HG02943 (cell line): ENCODE measurements around the gene C1S.
A peak's percentile ranks its signal among the peaks of the same experiment; 100 is the strongest.
"Not testable (repeated sequence)": the region's sequence is repeated elsewhere in the genome, so short reads cannot be mapped to it uniquely, and the experiment has no call there.

Experiments used
- ATAC-seq: cut with Tn5 transposase; IDR thresholded peaks from one replicate; pipeline ENCODE4 v1.9.1; 2021; ENCODE audit warnings: mild to moderate bottlenecking, low read depth, moderate library complexity; ENCODE audit not compliant: unreplicated experiment

C1S gene

DNA sequence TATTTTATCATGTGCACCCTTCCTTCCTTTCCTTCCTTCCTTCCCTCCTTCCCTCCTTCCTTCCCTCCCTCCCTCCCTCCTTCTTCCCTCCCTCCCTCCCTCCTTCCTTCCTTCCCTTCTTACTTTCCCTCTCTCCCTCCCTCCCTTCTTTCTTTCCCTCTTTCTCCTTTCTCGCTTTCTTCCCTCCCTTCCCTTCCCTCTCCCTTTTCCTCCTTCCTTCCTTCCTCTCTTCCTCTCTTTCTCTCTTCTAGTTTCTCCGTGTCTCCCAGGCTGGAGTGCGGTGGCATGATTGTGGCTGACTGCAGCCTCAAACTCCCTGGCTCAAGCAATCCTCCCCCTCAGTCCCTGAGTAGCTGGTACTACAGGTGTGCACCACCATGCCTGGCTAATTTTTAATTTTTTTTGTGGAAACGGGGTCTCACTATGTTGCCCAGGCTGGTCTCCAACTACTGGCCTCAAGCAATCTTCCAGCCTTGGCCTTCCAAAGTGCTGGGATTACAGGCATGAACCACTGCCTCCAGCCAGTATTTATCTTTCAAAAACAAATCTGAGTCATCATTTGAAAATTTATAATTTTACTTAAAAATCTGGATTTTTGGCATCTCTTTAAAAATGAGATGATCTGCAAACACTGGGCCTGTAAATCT lies 40.7 kb downstream of the C1S start:
- no peak for ATAC-seq

GRCh38 chr12:7101694-7102131 lies 41.2 kb downstream of the C1S start:
- no peak for ATAC-seq

DNA sequence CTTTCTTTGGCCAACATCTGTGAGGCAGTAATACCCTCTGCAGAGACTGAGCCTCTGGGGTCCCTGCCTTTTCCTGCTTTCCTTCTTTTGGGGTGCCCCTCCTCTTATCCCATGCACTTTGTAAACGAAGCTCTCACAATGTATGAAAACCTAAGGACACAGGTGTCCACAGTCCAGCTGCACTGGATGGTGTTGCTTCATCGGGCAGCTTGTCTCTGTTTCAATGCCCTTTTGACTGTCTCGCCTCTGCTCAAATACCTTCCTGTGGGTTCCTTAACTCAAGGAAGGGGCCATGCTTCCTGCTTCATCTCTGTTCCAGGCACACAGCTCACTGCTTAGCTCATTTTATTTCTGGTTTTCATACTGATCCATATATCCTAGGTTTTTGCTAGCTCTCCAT lies 42.1 kb downstream of the C1S start:
- no peak for ATAC-seq

DNA sequence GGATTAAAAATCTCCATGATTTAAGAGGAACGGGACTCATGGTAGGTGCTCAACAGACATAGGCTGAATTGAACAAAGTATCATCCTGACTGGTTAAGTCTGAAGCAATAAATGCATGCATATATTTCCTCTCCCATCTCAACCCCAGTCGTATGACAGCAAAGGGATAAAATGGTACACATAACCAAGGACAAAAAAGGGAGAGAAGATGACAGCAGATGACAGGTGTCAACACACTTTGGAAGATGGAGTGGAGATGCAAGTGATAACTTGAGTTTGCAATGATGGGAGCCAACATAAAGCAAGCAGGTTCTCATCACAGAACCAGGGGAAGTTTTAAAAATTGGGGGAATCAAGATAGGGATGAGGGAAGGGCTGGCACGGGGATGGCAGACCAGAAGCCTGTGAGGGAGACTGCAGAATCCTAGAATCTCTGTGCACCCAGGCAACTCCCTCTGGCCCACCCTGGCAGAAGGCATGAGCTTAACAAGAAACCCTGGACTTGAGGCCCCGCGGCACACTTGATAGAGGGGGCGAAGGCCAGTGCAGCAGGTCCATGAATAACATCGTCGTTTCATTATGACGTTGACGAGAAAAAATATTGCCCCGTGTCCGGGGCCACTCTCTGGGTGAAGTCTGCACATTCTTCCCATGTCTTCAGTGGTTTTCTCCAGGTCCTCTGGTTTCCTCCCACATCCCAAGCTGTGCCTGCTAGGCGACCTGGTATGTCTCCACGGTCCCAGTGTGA lies 43.5 kb downstream of the C1S start:
- ATAC-seq = no peak

- no peak for ATAC-seq
Measured at GRCh38 chr12:7106082-7106481, 45.6 kb downstream of the C1S start.

DNA sequence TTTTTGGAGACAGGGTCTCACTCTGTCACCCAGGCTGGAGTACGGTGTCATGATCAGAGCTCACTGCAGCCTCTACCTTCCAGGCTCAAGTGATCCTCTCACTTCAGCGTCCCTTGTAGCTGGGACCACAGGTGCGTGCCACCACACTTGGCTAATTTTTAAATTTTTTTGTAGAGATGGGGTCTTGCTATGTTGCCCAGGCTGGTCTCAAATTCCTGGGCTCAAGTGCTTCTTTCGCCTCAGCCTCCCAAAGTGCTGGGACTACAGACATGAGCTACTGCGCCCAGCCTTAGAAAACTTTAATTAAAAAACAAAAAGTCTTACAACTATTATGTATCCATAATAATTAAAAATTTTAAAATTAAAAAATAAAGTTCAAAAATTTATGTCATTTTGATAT lies 46.7 kb downstream of the C1S start:
- ATAC-seq = not testable (repeated sequence)

- ATAC-seq = no peak
Measured at GRCh38 chr12:7107636-7108002, 47.1 kb downstream of the C1S start.

DNA sequence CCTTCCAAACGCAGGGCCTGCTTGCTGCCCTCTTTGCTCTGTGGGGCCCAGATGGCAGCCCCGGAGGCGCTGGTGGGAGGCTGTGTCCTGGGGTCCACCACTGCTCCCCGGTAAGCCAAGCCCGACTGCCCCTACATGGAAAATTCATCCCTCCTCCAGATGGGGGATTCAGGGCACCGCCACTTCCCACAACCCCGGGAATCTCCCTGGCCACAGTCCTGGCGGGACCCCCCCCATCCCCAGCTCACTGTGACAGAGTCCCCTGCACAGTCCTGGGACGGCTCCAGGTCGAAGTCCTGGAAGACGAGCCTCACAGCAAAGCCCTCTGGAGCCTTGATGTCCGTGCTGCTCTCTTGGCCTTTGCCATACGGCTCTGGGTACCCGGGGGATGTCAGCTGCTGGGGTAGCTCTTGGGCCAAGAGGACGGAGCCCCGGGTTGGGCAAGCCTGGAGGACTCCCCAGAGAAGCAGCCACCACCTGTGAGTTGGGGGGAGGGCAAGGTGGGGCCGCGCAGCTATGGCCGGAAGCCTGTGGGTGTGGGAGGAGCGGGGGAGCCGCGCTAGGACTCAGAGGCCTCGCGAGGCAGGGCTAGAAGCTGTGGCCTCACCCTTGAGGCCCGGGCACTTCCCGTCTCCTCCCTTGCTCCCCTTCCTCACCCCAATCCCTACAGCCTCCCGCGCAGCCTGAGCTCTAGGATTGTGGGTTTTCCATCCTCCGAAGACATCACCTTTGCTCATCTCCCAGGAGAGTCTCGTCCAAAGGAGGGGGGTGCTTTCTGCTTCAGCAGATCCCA lies 47.7 kb downstream of the C1S start:
- peak; percentile 79 for ATAC-seq

DNA sequence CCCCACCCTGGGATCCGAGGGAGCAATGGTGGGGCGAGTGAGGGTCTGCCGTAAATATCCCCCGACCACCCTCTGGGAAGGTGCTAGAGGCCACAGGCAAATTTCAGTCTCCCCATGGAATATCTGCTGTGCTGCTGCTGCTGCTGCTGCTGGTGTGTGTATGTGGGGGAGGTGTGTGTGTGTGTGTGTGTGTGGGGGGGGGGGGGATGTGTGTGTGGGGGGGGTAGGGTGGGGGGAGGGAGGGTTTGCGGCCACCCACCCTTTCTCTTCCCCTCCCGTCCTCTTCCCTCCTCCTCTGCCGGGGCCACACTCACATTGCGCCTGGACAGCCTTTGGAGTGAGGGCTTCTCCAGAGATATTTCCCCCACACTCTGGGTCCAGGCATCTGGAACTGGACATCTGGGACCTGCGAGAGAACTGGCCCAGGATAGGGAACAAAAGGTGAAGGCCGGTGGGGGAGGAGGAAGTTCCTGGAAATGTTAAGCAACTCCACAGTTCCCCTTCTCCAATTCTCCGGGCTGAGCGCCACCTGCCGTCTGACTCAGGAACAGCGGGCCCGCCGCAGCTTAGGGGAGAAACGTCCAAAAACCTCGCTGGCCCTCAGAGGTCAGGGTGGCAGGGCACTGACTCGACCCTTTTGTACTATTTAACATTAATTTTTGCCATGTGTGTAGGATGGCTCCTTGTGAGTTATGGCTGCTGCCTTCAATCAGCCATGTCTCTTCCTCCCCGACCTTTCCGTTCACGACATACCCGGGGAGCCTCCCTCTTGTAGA lies 48.5 kb downstream of the C1S start, which contains the start of gene C1RL:
C1RL (minus strand) TSS at position 419 of the 776 bp plus-strand sequence; CDS start at position 385, 34 bp downstream.
- ATAC-seq = peak; percentile 9

DNA sequence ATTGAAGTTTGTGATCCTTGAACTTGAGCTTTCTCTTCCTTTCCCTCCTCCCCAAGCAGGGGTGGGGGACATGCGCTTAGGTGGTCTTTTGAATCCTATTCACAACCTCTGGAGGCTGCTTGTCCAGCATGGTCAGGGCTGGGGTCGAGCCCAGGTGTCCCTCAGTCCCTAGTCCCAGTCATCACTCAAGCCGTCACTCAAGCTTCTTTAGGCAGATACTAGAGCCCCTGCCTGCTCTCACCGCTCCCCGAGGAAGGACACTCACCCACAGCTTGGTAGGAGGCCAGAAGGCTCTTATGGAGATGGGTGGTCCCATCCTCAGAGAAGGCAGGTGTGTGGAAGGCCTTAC lies 49.0 kb downstream of the C1S start:
- ATAC-seq = no peak

GRCh38 chr12:7110661-7111060 lies 50.1 kb downstream of the C1S start:
- ATAC-seq = no peak

- no peak for ATAC-seq
Measured at GRCh38 chr12:7112041-7112440, 51.5 kb downstream of the C1S start.

- ATAC-seq = no peak
Measured at GRCh38 chr12:7113389-7113871, 52.9 kb downstream of the C1S start.

- no peak for ATAC-seq
Measured at GRCh38 chr12:7114008-7114407, 53.5 kb downstream of the C1S start.

GRCh38 chr12:7114851-7115250 lies 54.3 kb downstream of the C1S start:
- ATAC-seq = no peak

- no peak for ATAC-seq
Measured at GRCh38 chr12:7116196-7116595, 55.7 kb downstream of the C1S start.

GRCh38 chr12:7116916-7117315 lies 56.4 kb downstream of the C1S start:
- no peak for ATAC-seq

DNA sequence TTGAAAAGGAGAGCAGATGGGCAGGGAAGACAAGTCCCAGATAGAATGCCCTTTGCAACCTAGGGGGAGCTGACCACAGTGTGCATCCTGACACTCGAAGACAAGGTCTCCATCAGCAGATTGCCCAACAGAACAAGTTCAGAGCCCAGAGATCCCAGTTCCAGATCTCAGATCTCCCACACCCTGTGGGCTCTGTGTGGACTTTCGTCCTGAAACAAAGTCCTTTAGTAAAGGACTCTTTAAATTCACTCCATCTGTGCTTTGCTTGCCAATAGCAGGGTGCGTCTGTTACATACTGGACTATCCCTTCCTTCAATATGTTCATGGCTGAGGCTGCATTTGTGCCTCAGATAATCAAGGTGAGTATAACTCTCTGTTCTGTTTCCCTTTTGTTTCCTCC lies 57.2 kb downstream of the C1S start:
- no peak for ATAC-seq

DNA sequence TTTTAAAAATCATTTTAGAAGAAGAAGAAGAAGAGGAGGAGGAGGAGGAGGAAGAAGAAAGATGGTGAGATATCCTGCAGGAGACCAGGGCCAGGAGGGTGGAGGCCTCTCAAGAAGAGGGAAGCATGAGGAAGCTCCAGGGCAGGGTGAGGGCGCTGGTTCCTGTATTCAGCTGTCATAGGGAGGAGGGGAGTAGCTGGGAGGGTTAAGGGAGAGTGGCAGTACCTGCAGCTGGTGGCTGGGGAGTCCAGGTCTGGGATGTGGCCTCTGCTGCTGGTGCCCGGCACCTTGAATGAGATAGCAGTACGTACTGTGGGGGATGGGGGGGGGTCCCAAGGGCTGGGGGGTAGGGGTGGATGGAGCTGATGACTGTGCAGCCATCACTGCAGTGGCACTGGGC lies 58.4 kb downstream of the C1S start:
- no peak for ATAC-seq

GRCh38 chr12:7120166-7120565 lies 59.6 kb downstream of the C1S start:
- no peak for ATAC-seq
